Astrocyte (in vitro differentiated cells and primary cell): Measurements from ENCODE around the gene TERT.

ENCODE experiments used
- EZH2 ChIP-seq: IDR thresholded peaks from 2 replicates; pipeline ENCODE4 v1.6.1; 2012; ENCODE audit warnings: mild to moderate bottlenecking, low read length, inconsistent platforms; ENCODE audit not compliant: insufficient read depth
- TF ChIP-seq, protein P1 (sequence below): IDR thresholded peaks from 2 replicates; pipeline ENCODE4 v1.5.1; 2011; ENCODE audit warnings: low read depth, mild to moderate bottlenecking, inconsistent platforms, low read length, moderate library complexity; ENCODE audit not compliant: insufficient read depth

DNA sequence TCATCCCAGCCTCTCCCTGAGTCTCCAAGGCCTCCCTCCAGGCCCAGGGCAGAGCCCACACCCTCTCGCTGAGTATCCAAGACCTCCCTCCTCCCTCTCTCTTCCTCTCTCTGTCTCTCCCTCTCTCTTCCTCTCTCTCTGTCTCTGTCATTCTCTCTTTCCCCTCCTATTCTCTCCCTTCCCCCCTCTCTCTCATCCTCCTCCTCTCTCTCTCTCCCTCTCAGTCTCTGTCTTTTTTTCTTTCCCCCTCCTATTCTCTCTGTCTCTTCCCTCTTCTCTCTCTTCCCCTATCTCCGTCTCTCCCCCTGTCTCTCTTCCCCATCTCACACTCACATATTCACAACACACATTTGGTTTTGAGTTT lies 85.4 kb downstream of the TERT start:
- TF ChIP-seq, protein P1, sequence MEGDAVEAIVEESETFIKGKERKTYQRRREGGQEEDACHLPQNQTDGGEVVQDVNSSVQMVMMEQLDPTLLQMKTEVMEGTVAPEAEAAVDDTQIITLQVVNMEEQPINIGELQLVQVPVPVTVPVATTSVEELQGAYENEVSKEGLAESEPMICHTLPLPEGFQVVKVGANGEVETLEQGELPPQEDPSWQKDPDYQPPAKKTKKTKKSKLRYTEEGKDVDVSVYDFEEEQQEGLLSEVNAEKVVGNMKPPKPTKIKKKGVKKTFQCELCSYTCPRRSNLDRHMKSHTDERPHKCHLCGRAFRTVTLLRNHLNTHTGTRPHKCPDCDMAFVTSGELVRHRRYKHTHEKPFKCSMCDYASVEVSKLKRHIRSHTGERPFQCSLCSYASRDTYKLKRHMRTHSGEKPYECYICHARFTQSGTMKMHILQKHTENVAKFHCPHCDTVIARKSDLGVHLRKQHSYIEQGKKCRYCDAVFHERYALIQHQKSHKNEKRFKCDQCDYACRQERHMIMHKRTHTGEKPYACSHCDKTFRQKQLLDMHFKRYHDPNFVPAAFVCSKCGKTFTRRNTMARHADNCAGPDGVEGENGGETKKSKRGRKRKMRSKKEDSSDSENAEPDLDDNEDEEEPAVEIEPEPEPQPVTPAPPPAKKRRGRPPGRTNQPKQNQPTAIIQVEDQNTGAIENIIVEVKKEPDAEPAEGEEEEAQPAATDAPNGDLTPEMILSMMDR: no peak
- TF ChIP-seq EZH2: no peak
